Esophagus muscularis mucosa (tissue), 4 donors: ENCODE measurements around the gene GFRA1. TPM values are rescaled to one million over a fixed set of nuclear protein-coding genes. Genes with fewer than 3 reads are reported as not detected.

Experiments used
- DNase-seq: peaks from one replicate; pipeline ENCODE4 v3.0.0-alpha.2; 2017; ENCODE audit errors: extremely low spot score
- H3K27ac ChIP-seq, 4 donors: fragments of 200-600 bp; sonication (generic); replicated peaks in 1 of 4; 1 replicate in 3 of 4; 2 replicates in 1 of 4; pipeline ENCODE4 v1.5.1; 2016 to 2019; ENCODE audit warnings: mild to moderate bottlenecking in 1 of 4
- H3K27me3 ChIP-seq, 4 donors: fragments of 200-600 bp; sonication (generic); one replicate each; pipeline versions ENCODE4 v1.5.1 to v1.6.0; 2016 to 2019
- H3K36me3 ChIP-seq, 4 donors: fragments of 200-600 bp; sonication (generic); one replicate each; pipeline ENCODE4 v1.5.1; 2016 to 2019
- H3K4me1 ChIP-seq, 4 donors: fragments of 200-600 bp; sonication (generic); one replicate each; pipeline ENCODE4 v1.5.1; 2016 to 2019
- H3K4me3 ChIP-seq, 4 donors: fragments of 200-600 bp; sonication (generic); 1 replicate in 2 of 4; 2 replicates in 2 of 4; pipeline ENCODE4 v1.5.1; 2016 to 2019; ENCODE audit warnings: mild to moderate bottlenecking in 4 of 4, moderate library complexity in 1 of 4
- H3K9me3 ChIP-seq, 4 donors: fragments of 200-600 bp; sonication (generic); 1 replicate in 3 of 4; 2 replicates in 1 of 4; pipeline ENCODE4 v1.5.1; 2016 to 2019
- EP300 ChIP-seq: sonication (generic); formaldehyde crosslinking; IDR thresholded peaks from one replicate; pipeline ENCODE4 v1.6.1; 2017; ENCODE audit warnings: antibody characterized with exemption
- POLR2A ChIP-seq: fragments of 450-650 bp; IDR thresholded peaks from one replicate; pipeline ENCODE4 v1.6.1; 2017; ENCODE audit warnings: antibody characterized with exemption, moderate library complexity, mild to moderate bottlenecking, low read depth
- POLR2AphosphoS5 ChIP-seq, 2 donors: sonication (generic); formaldehyde crosslinking; IDR thresholded peaks; one replicate each; pipeline ENCODE4 v1.6.1; 2017; ENCODE audit warnings: antibody characterized with exemption in 2 of 2
- WGBS: methylation state at CpG from one replicate; pipeline ENCODE4 v1.1.5; 2018; 5-methylcytosine and 5-hydroxymethylcytosine counted together
- intact Hi-C: fragments of 100-400 bp; cut with DNase I; formaldehyde crosslinking; loops from one replicate; pipeline ENCODE4 v1.15.1; 2023
- total RNA-seq, 4 donors: library from RNA; depleted of rRNA; stranded (reverse); fragments of >200 nt; gene quantifications; one replicate each; pipeline versions ENCODE4 v1.1.0 to v1.2.1, GENCODE V29; 2016
- TF ChIP-seq, protein P1 (sequence below), 3 experiments: fragments of 200-600 bp in 2 of 3; fragments of 450-650 bp in 1 of 3; sonication (generic) in 2 of 3; IDR thresholded peaks; one replicate each; pipeline ENCODE4 v1.5.1; 2017 to 2019; ENCODE audit warnings: antibody characterized with exemption in 3 of 3, mild to moderate bottlenecking in 2 of 3, moderate library complexity in 1 of 3

Gene GFRA1
- total RNA-seq, 4 donors from 2014 or later, result 44.0 to 73.4 (median 64.5) TPM

DNA sequence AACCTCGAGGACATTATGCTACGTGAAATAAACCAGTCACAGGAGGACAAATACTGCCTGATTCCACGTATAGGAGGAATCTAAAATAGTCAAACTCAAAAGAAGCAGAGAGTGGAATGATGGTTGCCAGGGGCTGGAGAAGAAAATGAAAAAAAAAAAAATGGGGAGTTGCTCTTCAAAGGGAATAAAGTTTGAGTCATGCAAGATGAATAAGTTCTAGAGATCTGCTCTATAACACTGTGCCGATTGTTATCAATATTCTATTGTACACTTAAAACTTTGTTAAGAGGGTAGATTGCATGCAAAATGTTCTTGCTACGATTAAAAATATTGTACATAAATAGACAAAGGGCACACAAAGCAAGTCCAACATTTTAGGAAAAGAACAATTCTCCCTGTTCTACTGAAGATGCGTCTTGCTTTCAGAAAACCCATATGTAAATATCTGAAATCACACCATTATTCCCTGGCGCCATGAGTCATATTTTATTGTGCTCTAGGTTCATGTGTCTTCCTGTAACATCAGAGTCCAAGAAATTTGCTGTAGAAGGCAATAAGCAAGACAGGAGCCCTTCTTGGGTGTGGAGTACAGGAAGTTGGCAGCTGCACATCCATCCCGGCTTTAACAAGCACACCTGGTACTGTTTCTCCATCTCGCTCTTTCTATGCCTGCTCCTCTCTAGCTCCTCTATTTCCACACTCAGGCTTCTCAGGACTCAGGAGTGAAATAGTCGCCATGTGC, 145.9 kb downstream of the GFRA1 start:
- Histone ChIP-seq H3K9me3 (peaks cover 0 to 12% (median 0%) of the 10 kb centered on the region in 4 donors), H3K27me3 (no peaks in the 10 kb centered on the region), H3K4me1 (no peaks in the 10 kb centered on the region), H3K36me3 (peaks cover 0 to 5% (median 0%) of the 10 kb centered on the region in 4 donors), H3K4me3 (no peak overlapping the region), H3K27ac (no peak overlapping the region)
- DNase-seq, result peak; percentile 89
- intact Hi-C loops, result no loop called here
- TF ChIP-seq POLR2AphosphoS5 (IDR thresholded peaks at IDR 0.05) (no peak), EP300 (no peak), POLR2A (no peak)
- TF ChIP-seq, protein P1, sequence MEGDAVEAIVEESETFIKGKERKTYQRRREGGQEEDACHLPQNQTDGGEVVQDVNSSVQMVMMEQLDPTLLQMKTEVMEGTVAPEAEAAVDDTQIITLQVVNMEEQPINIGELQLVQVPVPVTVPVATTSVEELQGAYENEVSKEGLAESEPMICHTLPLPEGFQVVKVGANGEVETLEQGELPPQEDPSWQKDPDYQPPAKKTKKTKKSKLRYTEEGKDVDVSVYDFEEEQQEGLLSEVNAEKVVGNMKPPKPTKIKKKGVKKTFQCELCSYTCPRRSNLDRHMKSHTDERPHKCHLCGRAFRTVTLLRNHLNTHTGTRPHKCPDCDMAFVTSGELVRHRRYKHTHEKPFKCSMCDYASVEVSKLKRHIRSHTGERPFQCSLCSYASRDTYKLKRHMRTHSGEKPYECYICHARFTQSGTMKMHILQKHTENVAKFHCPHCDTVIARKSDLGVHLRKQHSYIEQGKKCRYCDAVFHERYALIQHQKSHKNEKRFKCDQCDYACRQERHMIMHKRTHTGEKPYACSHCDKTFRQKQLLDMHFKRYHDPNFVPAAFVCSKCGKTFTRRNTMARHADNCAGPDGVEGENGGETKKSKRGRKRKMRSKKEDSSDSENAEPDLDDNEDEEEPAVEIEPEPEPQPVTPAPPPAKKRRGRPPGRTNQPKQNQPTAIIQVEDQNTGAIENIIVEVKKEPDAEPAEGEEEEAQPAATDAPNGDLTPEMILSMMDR (IDR thresholded peaks at IDR 0.05), result no peak
- 91% methylated on average over 10 of the region's 10 CpGs for WGBS

DNA sequence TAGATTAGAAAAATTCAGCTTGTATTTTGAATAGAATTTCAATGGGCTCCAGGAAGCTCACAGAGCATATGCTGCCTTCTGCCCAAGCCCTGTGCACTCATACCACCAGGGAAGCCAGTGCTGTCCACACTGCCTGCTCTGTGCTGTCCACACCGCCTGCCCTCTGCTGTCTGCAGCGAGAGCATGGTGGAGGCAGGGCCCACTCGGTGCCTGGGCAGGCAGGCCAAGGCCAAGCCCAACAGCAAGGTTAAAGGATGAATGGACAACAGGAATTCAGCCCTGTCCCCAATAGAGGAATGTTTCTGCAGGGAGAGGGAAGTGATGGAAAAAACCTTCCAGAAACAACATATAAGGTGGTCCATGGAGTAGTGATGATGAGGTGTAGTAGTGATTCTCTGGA, 146.8 kb downstream of the GFRA1 start:
- intact Hi-C loops, result no loop called here
- Histone ChIP-seq H3K27me3 (no peaks in the 10 kb centered on the region), H3K9me3 (peaks cover 0 to 12% (median 0%) of the 10 kb centered on the region in 4 donors), H3K36me3 (peaks cover 0 to 5% (median 0%) of the 10 kb centered on the region in 4 donors), H3K27ac (no peak overlapping the region), H3K4me1 (no peaks in the 10 kb centered on the region), H3K4me3 (no peak overlapping the region)
- DNase-seq, result peak; percentile 64
- no peak for TF ChIP-seq EP300
- TF ChIP-seq, protein P1 (IDR thresholded peaks at IDR 0.05), result no peak
- TF ChIP-seq POLR2A, result no peak
- no peak for TF ChIP-seq POLR2AphosphoS5 (IDR thresholded peaks at IDR 0.05)
- WGBS, result 92% methylated on average over 3 of the region's 3 CpGs

DNA sequence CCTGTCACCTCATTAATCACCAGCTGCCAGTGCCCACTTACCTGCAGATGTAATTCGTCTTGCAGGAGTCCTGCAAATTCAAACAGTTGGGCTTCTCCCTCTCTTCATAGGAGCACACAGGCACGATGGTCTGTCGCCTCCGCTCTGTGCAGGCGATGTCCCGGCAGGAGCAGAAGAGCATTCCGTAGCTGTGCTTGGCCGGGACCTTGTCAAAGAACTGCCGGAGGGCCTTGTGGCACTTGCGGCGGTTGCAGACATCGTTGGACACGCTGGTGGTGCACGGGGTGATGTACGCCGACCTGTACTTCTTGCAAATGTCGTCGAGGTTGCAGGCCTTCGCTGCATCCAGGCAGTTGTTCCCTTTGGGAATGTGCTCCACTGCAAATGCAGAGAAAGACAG, 147.8 kb downstream of the GFRA1 start:
- intact Hi-C loops, result no loop called here
- TF ChIP-seq POLR2A (no peak), POLR2AphosphoS5 (IDR thresholded peaks at IDR 0.05) (no peak), EP300 (no peak)
- TF ChIP-seq, protein P1 (IDR thresholded peaks at IDR 0.05), result no peak
- WGBS, result 64% methylated on average over 2 of the region's 19 CpGs

DNA sequence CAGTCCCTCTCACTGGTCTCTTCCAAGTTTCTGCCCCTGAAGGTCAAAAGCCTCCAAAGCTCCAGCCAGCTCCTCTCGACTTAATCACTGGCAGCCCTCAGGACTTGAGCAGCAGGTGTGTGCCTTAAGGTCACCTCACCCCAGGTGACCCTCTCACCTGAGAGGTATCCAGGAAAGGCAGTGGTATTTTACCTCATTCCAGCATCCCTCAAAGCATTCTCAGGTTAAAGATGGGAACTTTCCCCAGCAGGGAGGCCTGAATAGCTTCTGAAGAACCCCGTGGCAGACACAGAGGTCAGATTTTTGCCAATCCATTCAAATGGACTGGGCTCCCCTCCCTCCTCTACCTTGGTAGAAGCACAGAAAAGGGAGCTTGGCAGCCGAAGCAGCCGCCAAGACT, 148.2 kb downstream of the GFRA1 start:
- H3K4me1 ChIP-seq, result no peaks in the 10 kb centered on the region
- peak; percentile 80 for DNase-seq
- H3K36me3 ChIP-seq, result peaks cover 0 to 5% (median 0%) of the 10 kb centered on the region in 4 donors
- no peak overlapping the region for H3K4me3 ChIP-seq
- H3K27me3 ChIP-seq, result no peaks in the 10 kb centered on the region
- intact Hi-C loops, result no loop called here
- peaks cover 0 to 6% (median 0%) of the 10 kb centered on the region in 4 donors for H3K9me3 ChIP-seq
- TF ChIP-seq, protein P1 (IDR thresholded peaks at IDR 0.05), result no peak
- no peak for TF ChIP-seq POLR2AphosphoS5 (IDR thresholded peaks at IDR 0.05)
- no peak for TF ChIP-seq POLR2A
- no peak for TF ChIP-seq EP300
- 57% methylated on average over 3 of the region's 4 CpGs for WGBS
- no peak overlapping the region for H3K27ac ChIP-seq

More for the DNA sequence above, 147.8 kb downstream of the GFRA1 start:
- no peaks in the 10 kb centered on the region for H3K27me3 ChIP-seq
- no peak overlapping the region for H3K4me3 ChIP-seq
- DNase-seq, result peak; percentile 68
- H3K9me3 ChIP-seq, result peaks cover 0 to 10% (median 0%) of the 10 kb centered on the region in 4 donors
- no peaks in the 10 kb centered on the region for H3K4me1 ChIP-seq
- H3K36me3 ChIP-seq, result peaks cover 0 to 5% (median 0%) of the 10 kb centered on the region in 4 donors
- no peak overlapping the region for H3K27ac ChIP-seq
